Neural cell (in vitro differentiated cells): ENCODE measurements around the gene CARD6.

Experiments used
- EP300 ChIP-seq: fragments of 450-650 bp; conservative IDR thresholded peaks from 2 replicates; pipeline ENCODE4 v1.6.1; 2014; ENCODE audit warnings: antibody characterized with exemption, mild to moderate bottlenecking, moderate library complexity; ENCODE audit not compliant: poor library complexity, severe bottlenecking
- MXI1 ChIP-seq: fragments of 450-650 bp; conservative IDR thresholded peaks from 2 replicates; pipeline ENCODE4 v1.6.1; 2014; ENCODE audit warnings: antibody characterized with exemption, mild to moderate bottlenecking; ENCODE audit not compliant: poor library complexity, severe bottlenecking
- POLR2AphosphoS5 ChIP-seq: IDR thresholded peaks from 2 replicates; pipeline ENCODE4 v1.6.1; 2012
- RAD21 ChIP-seq: fragments of 450-650 bp; conservative IDR thresholded peaks from 2 replicates; pipeline ENCODE4 v1.6.1; 2014; ENCODE audit warnings: antibody characterized with exemption, mild to moderate bottlenecking, moderate library complexity
- REST ChIP-seq: IDR thresholded peaks from 2 replicates; pipeline ENCODE4 v1.6.1; 2012; ENCODE audit warnings: borderline replicate concordance

DNA sequence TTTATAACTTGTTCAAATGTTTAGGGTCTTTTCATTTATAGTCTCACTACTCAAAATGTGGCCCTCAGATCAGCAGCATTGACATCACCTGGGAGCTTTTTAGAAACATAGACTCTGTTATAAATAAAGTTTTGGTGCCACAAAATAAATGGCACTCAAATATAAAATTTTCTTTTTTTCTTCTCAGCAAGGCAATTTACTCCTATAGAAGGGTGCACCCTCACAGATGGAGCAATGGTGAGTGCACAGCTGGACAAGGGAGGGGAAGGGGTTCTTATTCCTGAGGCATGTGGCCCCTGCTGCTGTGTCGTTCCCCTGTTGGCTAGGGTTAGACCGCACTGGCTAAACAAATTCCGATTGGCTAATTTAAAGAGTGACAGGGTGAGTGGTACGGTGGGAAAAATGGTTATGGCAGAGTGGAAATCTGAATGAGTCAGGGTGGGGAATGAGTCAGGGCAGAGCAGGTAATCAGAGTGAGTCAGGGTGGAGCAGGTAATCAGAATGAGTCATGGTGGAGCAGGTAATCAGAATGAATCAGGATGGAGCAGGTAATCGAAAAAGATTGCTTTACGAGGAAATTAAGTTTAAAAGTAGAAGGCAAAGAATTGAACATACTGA, 36.3 kb downstream of the CARD6 start:
- TF ChIP-seq POLR2AphosphoS5 (no peak), EP300 (no peak), MXI1 (no peak), REST (no peak), RAD21 (no peak)
